Measurements from ENCODE around the gene RTN4RL1. TPM values are rescaled to one million over a fixed set of nuclear protein-coding genes. Genes with fewer than 3 reads are reported as not detected.

RTN4RL1 gene
- total and polyA plus RNA-seq, 2 of the 13 experiments (the other 11 are each of a cell fraction or from before 2014, with no cell fraction given): 0.01 TPM; not detected in 1

DNA sequence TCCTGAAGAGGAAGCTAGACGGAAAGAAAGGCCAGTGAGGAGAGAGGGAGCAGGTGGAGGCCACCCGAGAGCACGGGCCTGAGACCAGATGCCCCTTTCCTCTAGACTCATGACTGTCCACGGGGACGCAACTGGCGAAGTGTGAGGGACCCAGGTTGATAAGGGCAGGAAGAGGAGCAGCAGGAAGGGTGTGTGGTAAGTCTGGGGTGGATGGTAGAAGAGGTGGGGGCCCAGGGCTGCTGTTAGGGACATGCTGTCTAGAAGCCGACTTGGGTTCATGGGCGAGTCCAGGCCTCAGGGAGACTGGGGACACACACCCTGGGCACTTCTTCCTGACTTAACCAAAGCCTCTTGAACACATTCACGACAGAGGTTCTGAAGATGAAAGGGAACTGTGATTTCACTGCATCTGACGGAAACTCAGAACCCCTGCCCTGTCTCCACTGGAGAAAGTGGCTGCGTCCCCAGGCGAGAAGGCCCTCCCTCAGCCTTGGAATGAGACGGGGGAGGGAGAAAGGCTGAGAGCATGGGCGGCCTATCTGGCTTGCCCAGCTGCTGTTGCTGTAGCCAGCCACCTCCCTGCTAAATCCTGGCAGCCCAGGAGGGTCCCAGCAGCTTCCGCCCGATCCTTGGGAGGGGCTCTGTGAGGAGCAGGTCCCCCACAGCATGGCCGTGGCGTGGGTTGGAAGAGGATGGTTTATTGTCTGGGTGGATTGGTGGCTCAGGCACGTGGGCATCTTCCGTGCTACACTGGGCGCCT lies 35.7 kb upstream of the RTN4RL1 start:
- Histone ChIP-seq H3K27ac (ENCODE audit: extremely low read length, insufficient read depth, low read length) (no peak overlapping the region), H3K9me3 (ENCODE audit: low read length) (no peaks in the 10 kb centered on the region), H3K27me3 (ENCODE audit: control insufficient read depth in 1 of 2, insufficient read depth in 2 of 2, low read length in 2 of 2) (no peaks in the 10 kb centered on the region), H3K4me2 (ENCODE audit: low read depth, low read length) (no peak overlapping the region), H3K36me3 (replicated peaks in 1 of 2; ENCODE audit: control insufficient read depth in 1 of 2, insufficient read depth in 2 of 2, low read length in 2 of 2) (peaks cover 6 to 22% of the 10 kb centered on the region in 2 experiments; a peak in 4 of 5 replicates), H4K20me1 (ENCODE audit: insufficient read depth, low read length) (0 out of 2 replicates have a peak, but pooled peaks cover 2% of the 10 kb centered on the region), H3K79me2 (ENCODE audit: insufficient read depth, low read length) (no peaks in the 10 kb centered on the region), H3K4me1 (ENCODE audit: insufficient read depth, low read length) (peaks cover 9% of the 10 kb centered on the region), H2AFZ (ENCODE audit: low read length) (no peak overlapping the region), H3K9ac (ENCODE audit: insufficient read depth, low read depth, low read length) (no peak overlapping the region), H3K4me3 (replicated peaks in 1 of 3; ENCODE audit: insufficient read depth in 1 of 3, low read depth in 2 of 3, low read length in 3 of 3) (no peak overlapping the region)
- BruUV-seq (replicated peaks): no TSS peak
- no peak for DNase-seq (ENCODE audit: low spot score)
- in situ Hi-C loops (cut with HindIII; ENCODE audit: extremely low pct_ligation_motif_present, low pct_unique_long_range_greater_than_20kb): no loop called here
- FAIRE-seq: no peak
- CTCF ChIA-PET (ENCODE audit: low intra/inter-chr PET ratio, low total read pairs): no interaction called here
- TF ChIP-seq ZNF816 (CRISPR knock-in tag; IDR thresholded peaks at IDR 0.05; ENCODE audit: borderline replicate concordance): no peak
- peak; percentile 39 for TF ChIP-seq AGO2 (optimal IDR thresholded peaks at IDR 0.05; ENCODE audit: low read depth, low read length)
- no peak for TF ChIP-seq ZNF577 (CRISPR knock-in tag; IDR thresholded peaks at IDR 0.05; ENCODE audit: borderline replicate concordance, low read depth)
- intact Hi-C loops (cut with micrococcal nuclease; ENCODE audit: unreplicated experiment): no loop called here
- WGBS (ENCODE audit: low lambda C conversion rate): 95% methylated on average over 18 of the region's 21 CpGs
- no peak for ATAC-seq
- POLR2A ChIA-PET: no interaction called here

DNA sequence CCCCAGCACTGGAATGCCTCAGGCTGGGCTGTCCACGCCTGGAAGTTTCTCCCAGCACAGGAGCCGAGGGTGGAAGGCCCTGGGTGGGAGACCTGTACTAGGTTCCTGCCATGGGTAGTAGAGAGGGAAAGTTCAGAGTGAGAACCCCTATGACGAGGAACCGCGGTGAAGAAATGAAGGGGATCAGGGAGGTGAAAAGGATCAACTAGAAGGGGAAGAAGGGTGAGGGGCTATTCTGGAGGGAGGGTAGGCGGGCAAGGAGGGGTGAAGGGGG lies 35.2 kb upstream of the RTN4RL1 start:
- Histone ChIP-seq H3K79me2 (ENCODE audit: insufficient read depth, low read length) (no peaks in the 10 kb centered on the region), H3K27ac (ENCODE audit: extremely low read length, insufficient read depth, low read length) (no peak overlapping the region), H3K9ac (ENCODE audit: insufficient read depth, low read depth, low read length) (no peak overlapping the region), H4K20me1 (ENCODE audit: insufficient read depth, low read length) (0 out of 2 replicates have a peak, but pooled peaks cover 2% of the 10 kb centered on the region), H3K9me3 (ENCODE audit: low read length) (no peaks in the 10 kb centered on the region), H3K4me2 (ENCODE audit: low read depth, low read length) (no peak overlapping the region), H3K4me1 (ENCODE audit: insufficient read depth, low read length) (peaks cover 3% of the 10 kb centered on the region), H2AFZ (ENCODE audit: low read length) (no peak overlapping the region), H3K27me3 (ENCODE audit: control insufficient read depth in 1 of 2, insufficient read depth in 2 of 2, low read length in 2 of 2) (no peaks in the 10 kb centered on the region; a peak in 1 of 5 replicates), H3K4me3 (replicated peaks in 1 of 3; ENCODE audit: insufficient read depth in 1 of 3, low read depth in 2 of 3, low read length in 3 of 3) (no peak overlapping the region), H3K36me3 (replicated peaks in 1 of 2; ENCODE audit: control insufficient read depth in 1 of 2, insufficient read depth in 2 of 2, low read length in 2 of 2) (peaks cover 6 to 18% of the 10 kb centered on the region in 2 experiments; a peak in 4 of 5 replicates)
- no peak for FAIRE-seq
- CTCF ChIA-PET (ENCODE audit: low intra/inter-chr PET ratio, low total read pairs): no interaction called here
- no TSS peak for BruUV-seq (replicated peaks)
- intact Hi-C loops (cut with micrococcal nuclease; ENCODE audit: unreplicated experiment): no loop called here
- in situ Hi-C loops (cut with HindIII; ENCODE audit: extremely low pct_ligation_motif_present, low pct_unique_long_range_greater_than_20kb): no loop called here
- WGBS (ENCODE audit: low lambda C conversion rate): 95% methylated on average over 6 of the region's 6 CpGs
- no peak for DNase-seq (ENCODE audit: low spot score)
- ATAC-seq: no peak
- POLR2A ChIA-PET: no interaction called here
- TF ChIP-seq SMAD1 (CRISPR knock-in tag; IDR thresholded peaks at IDR 0.05; ENCODE audit: borderline replicate concordance, low read depth) (no peak), NCOA1 (CRISPR knock-in tag; IDR thresholded peaks at IDR 0.05) (no peak), MEIS1 (CRISPR knock-in tag; IDR thresholded peaks at IDR 0.05; ENCODE audit: borderline replicate concordance) (no peak), ZSCAN12 (CRISPR knock-in tag; IDR thresholded peaks at IDR 0.05) (no peak), JDP2 (CRISPR knock-in tag; IDR thresholded peaks at IDR 0.05; ENCODE audit: borderline replicate concordance) (no peak), RBM39 (IDR thresholded peaks at IDR 0.05; ENCODE audit: low read depth, low read length, poor library complexity, severe bottlenecking) (no peak), ZNF552 (CRISPR knock-in tag; IDR thresholded peaks at IDR 0.05; ENCODE audit: borderline replicate concordance) (no peak), NBN (conservative IDR thresholded peaks at IDR 0.05) (no peak)
- TF ChIP-seq, protein P1, sequence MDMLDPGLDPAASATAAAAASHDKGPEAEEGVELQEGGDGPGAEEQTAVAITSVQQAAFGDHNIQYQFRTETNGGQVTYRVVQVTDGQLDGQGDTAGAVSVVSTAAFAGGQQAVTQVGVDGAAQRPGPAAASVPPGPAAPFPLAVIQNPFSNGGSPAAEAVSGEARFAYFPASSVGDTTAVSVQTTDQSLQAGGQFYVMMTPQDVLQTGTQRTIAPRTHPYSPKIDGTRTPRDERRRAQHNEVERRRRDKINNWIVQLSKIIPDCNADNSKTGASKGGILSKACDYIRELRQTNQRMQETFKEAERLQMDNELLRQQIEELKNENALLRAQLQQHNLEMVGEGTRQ (IDR thresholded peaks at IDR 0.05; ENCODE audit: low read depth, low read length): no peak
- TF ChIP-seq, protein P1 (CRISPR knock-in tag; IDR thresholded peaks at IDR 0.05; ENCODE audit: borderline replicate concordance): no peak

Measured in HepG2 (cell line).